ENCODE measurements around the gene DDB1. TPM values are rescaled to one million over a fixed set of nuclear protein-coding genes. Genes with fewer than 3 reads are reported as not detected.

DDB1 gene
- total and polyA plus RNA-seq, 2 of the 13 experiments (the other 11 are each of a cell fraction or from before 2014, with no cell fraction given) = 217 to 266 TPM

GRCh38 chr11:61361237-61361740 is 28.4 kb upstream of the DDB1 start:
- FAIRE-seq (no peak), ATAC-seq (no peak), DNase-seq (ENCODE audit: low spot score) (no peak)
- Histone ChIP-seq H3K79me2 (ENCODE audit: insufficient read depth, low read length) (peaks cover 17% of the 10 kb centered on the region), H2AFZ (ENCODE audit: low read length) (no peak overlapping the region), H3K36me3 (replicated peaks in 1 of 2; ENCODE audit: control insufficient read depth in 1 of 2, insufficient read depth in 2 of 2, low read length in 2 of 2) (peaks cover 4 to 16% of the 10 kb centered on the region in 2 experiments; a peak in 4 of 5 replicates), H3K9ac (ENCODE audit: insufficient read depth, low read depth, low read length) (peak overlapping the region; percentile 98), H3K9me3 (ENCODE audit: low read length) (no peaks in the 10 kb centered on the region), H3K4me1 (ENCODE audit: insufficient read depth, low read length) (peaks cover 38% of the 10 kb centered on the region), H4K20me1 (ENCODE audit: insufficient read depth, low read length) (no peaks in the 10 kb centered on the region), H3K27ac (ENCODE audit: extremely low read length, insufficient read depth, low read length) (peak overlapping the region; percentile 98), H3K4me3 (replicated peaks in 1 of 3; ENCODE audit: insufficient read depth in 1 of 3, low read depth in 2 of 3, low read length in 3 of 3) (peak overlapping the region; percentile 74 to 80 (median 80)), H3K27me3 (ENCODE audit: control insufficient read depth in 1 of 2, insufficient read depth in 2 of 2, low read length in 2 of 2) (no peaks in the 10 kb centered on the region; a peak in 1 of 5 replicates), H3K4me2 (ENCODE audit: low read depth, low read length) (peak overlapping the region; percentile 81)
- WGBS (ENCODE audit: low lambda C conversion rate) = 2% methylated on average over 19 of the region's 22 CpGs
- ChIA-PET CTCF (ENCODE audit: low intra/inter-chr PET ratio, low total read pairs) (no interaction called here), POLR2A (interaction anchor here (0.8 to 9.9 kb wide), 19 partner anchors 9 to 94 kb away, joined by 3 to 146 read pairs (median 12); partner anchors contain the start of genes CPSF7, DDB1, SDHAF2 and TKFC)
- in situ Hi-C loops (cut with HindIII; ENCODE audit: extremely low pct_ligation_motif_present, low pct_unique_long_range_greater_than_20kb) (no loop called here), intact Hi-C loops (cut with micrococcal nuclease; ENCODE audit: unreplicated experiment) (no loop called here)
- no TSS peak for BruUV-seq (replicated peaks)
- TF ChIP-seq FOSL2 (CRISPR knock-in tag; IDR thresholded peaks at IDR 0.05) (no peak), HNF1A (IDR thresholded peaks at IDR 0.05; ENCODE audit: low read depth) (no peak), HNF1A (CRISPR knock-in tag; IDR thresholded peaks at IDR 0.05; ENCODE audit: borderline replicate concordance) (0 out of 2 replicates have a peak, but pooled peaks have one; percentile 11), TERF1 (CRISPR knock-in tag; IDR thresholded peaks at IDR 0.05) (no peak), ZEB1 (IDR thresholded peaks at IDR 0.05; ENCODE audit: insufficient replicate concordance, low read depth) (no peak), DRAP1 (CRISPR knock-in tag; IDR thresholded peaks at IDR 0.05) (no peak), KDM1A (CRISPR knock-in tag; IDR thresholded peaks at IDR 0.05) (no peak), HIC2 (CRISPR knock-in tag; IDR thresholded peaks at IDR 0.05; ENCODE audit: low read depth) (0 out of 2 replicates have a peak, but pooled peaks have one; percentile 65), ZNF468 (CRISPR knock-in tag; IDR thresholded peaks at IDR 0.05) (no peak), ZNF614 (CRISPR knock-in tag; IDR thresholded peaks at IDR 0.05; ENCODE audit: borderline replicate concordance) (no peak), CHCHD3 (CRISPR knock-in tag; IDR thresholded peaks at IDR 0.05) (no peak), SRF (IDR thresholded peaks at IDR 0.05; ENCODE audit: low read depth, low read length) (no peak), LBX2 (CRISPR knock-in tag; IDR thresholded peaks at IDR 0.05; ENCODE audit: borderline replicate concordance) (no peak), ZNF670 (CRISPR knock-in tag; IDR thresholded peaks at IDR 0.05; ENCODE audit: borderline replicate concordance) (no peak), ARID2 (CRISPR knock-in tag; IDR thresholded peaks at IDR 0.05; ENCODE audit: borderline replicate concordance) (0 out of 2 replicates have a peak, but pooled peaks have one; percentile 40)
